Loucy (cell line): ENCODE results near the gene SGIP1.

ENCODE experiments used
- EZH2phosphoT487 ChIP-seq: fragments of 200-600 bp; IDR thresholded peaks from 2 replicates; pipeline ENCODE4 v1.6.1; 2018; ENCODE audit warnings: antibody characterized with exemption, mild to moderate bottlenecking, moderate library complexity, borderline replicate concordance
- TF ChIP-seq, protein P1 (sequence below): fragments of 200-600 bp; sonication (generic); conservative IDR thresholded peaks from 2 replicates; pipeline ENCODE4 v1.5.1; 2014; ENCODE audit warnings: mild to moderate bottlenecking, antibody characterized with exemption, low read length

DNA sequence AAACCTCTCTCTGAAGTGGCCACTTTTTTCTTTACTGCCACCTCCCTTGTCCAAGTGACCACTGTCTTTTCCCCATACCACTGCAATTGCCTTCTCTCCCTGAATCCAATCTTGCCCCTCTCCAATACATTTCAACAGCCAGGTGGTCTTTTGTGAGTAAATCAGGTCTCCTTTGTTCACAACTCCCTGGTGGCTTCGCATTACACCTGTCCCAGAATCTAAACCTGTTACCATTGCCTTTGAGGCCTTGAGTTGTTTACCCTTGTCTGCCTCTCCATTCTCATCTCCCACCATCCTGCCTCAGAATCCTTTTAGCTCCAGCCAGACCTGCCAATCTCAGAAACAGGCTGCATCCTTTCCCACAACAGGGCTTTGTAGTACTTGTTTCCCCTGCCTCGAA is 196.5 kb downstream of the SGIP1 start:
- TF ChIP-seq, protein P1, sequence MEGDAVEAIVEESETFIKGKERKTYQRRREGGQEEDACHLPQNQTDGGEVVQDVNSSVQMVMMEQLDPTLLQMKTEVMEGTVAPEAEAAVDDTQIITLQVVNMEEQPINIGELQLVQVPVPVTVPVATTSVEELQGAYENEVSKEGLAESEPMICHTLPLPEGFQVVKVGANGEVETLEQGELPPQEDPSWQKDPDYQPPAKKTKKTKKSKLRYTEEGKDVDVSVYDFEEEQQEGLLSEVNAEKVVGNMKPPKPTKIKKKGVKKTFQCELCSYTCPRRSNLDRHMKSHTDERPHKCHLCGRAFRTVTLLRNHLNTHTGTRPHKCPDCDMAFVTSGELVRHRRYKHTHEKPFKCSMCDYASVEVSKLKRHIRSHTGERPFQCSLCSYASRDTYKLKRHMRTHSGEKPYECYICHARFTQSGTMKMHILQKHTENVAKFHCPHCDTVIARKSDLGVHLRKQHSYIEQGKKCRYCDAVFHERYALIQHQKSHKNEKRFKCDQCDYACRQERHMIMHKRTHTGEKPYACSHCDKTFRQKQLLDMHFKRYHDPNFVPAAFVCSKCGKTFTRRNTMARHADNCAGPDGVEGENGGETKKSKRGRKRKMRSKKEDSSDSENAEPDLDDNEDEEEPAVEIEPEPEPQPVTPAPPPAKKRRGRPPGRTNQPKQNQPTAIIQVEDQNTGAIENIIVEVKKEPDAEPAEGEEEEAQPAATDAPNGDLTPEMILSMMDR: no peak
- TF ChIP-seq EZH2phosphoT487: no peak
